Neural progenitor cell (in vitro differentiated cells): Measurements from ENCODE around the gene MLST8. TPM values are rescaled to one million over a fixed set of nuclear protein-coding genes. Genes with fewer than 3 reads are reported as not detected.

ENCODE experiments used
- DNase-seq: peaks from one replicate; pipeline ENCODE4 v3.0.0-alpha.2; 2016; ENCODE audit warnings: low spot score
- H2AFZ ChIP-seq: fragments of 200-600 bp; sonication (generic); replicated peaks from 2 replicates; pipeline ENCODE4 v1.6.1; 2016; ENCODE audit warnings: antibody characterized with exemption
- H3F3A ChIP-seq: fragments of 200-600 bp; sonication (generic); 2 replicates; pipeline ENCODE4 v1.6.1; 2016; ENCODE audit warnings: antibody characterized with exemption, low read depth
- H3K27ac ChIP-seq: fragments of 200-600 bp; sonication (generic); 2 replicates; pipeline ENCODE4 v1.5.1; 2016; ENCODE audit warnings: mild to moderate bottlenecking
- H3K27me3 ChIP-seq: fragments of 200-600 bp; sonication (generic); 2 replicates; pipeline ENCODE4 v1.6.1; 2016; ENCODE audit warnings: mild to moderate bottlenecking, moderate library complexity
- H3K36me3 ChIP-seq: fragments of 200-600 bp; sonication (generic); 2 replicates; pipeline ENCODE4 v1.5.1; 2016
- H3K4me1 ChIP-seq: fragments of 200-600 bp; sonication (generic); 2 replicates; pipeline ENCODE4 v1.6.1; 2016; ENCODE audit warnings: mixed run types
- H3K4me2 ChIP-seq: fragments of 200-600 bp; sonication (generic); 2 replicates; pipeline ENCODE4 v1.6.1; 2016
- H3K4me3 ChIP-seq: fragments of 200-600 bp; sonication (generic); 2 replicates; pipeline ENCODE4 v1.5.1; 2016
- H3K79me2 ChIP-seq: fragments of 200-600 bp; sonication (generic); 2 replicates; pipeline ENCODE4 v1.6.1; 2016; ENCODE audit warnings: low read depth
- H3K9ac ChIP-seq: fragments of 200-600 bp; sonication (generic); 2 replicates; pipeline ENCODE4 v1.6.1; 2016
- H3K9me3 ChIP-seq: fragments of 200-600 bp; sonication (generic); 2 replicates; pipeline ENCODE4 v1.5.1; 2016; ENCODE audit warnings: low read depth
- H4K20me1 ChIP-seq: fragments of 200-600 bp; sonication (generic); 2 replicates; pipeline ENCODE4 v1.6.1; 2016; ENCODE audit warnings: low read depth
- H3K27ac Mint-ChIP-seq: 3 replicates; pipeline ENCODE4 v1.8.0; 2021; ENCODE audit warnings: mixed read lengths
- H3K27me3 Mint-ChIP-seq: 2 replicates; pipeline ENCODE4 v1.8.0; 2022; ENCODE audit warnings: low read depth, mild to moderate bottlenecking, inconsistent platforms, moderate library complexity, mixed read lengths; ENCODE audit not compliant: insufficient read depth
- H3K36me3 Mint-ChIP-seq: 3 replicates; pipeline ENCODE4 v1.8.0; 2021; ENCODE audit warnings: mixed read lengths
- H3K4me1 Mint-ChIP-seq: 3 replicates; pipeline ENCODE4 v1.8.0; 2021; ENCODE audit warnings: mixed read lengths
- H3K4me3 Mint-ChIP-seq: 3 replicates; pipeline ENCODE4 v1.8.0; 2021; ENCODE audit warnings: mild to moderate bottlenecking, moderate library complexity, mixed read lengths
- H3K9me3 Mint-ChIP-seq: 3 replicates; pipeline ENCODE4 v1.8.0; 2020; ENCODE audit warnings: mixed read lengths
- CTCF ChIP-seq: fragments of 200-600 bp; sonication (generic); IDR thresholded peaks from 2 replicates; pipeline ENCODE4 v1.5.1; 2017; ENCODE audit warnings: antibody characterized with exemption, mild to moderate bottlenecking
- EZH2 ChIP-seq: fragments of 200-600 bp; sonication (generic); IDR thresholded peaks from 2 replicates; pipeline ENCODE4 v1.6.1; 2017; ENCODE audit warnings: antibody characterized with exemption, mild to moderate bottlenecking, moderate library complexity
- EZH2phosphoT487 ChIP-seq: fragments of 200-600 bp; sonication (generic); IDR thresholded peaks from 2 replicates; pipeline ENCODE4 v1.6.1; 2017; ENCODE audit warnings: antibody characterized with exemption
- total RNA-seq: library from RNA; depleted of rRNA; stranded (reverse); fragments of >200 nt; gene quantifications from 2 replicates; pipeline ENCODE4 v1.2.3, GENCODE V29; 2015; ENCODE audit warnings: low replicate concordance

Gene MLST8
- total RNA-seq, 1 donor from 2014 or later = 24.9 TPM

GRCh38 chr16:2237102-2237482, 31.8 kb downstream of the MLST8 start:
- no peaks in the 10 kb centered on the region for H3K79me2 ChIP-seq
- no peak overlapping the region for H2AFZ ChIP-seq
- peak overlapping the region; percentile 82 for H3K4me2 ChIP-seq
- H3K36me3 ChIP-seq = no peaks in the 10 kb centered on the region
- DNase-seq = no peak
- TF ChIP-seq EZH2phosphoT487 = peak; percentile 87
- no peak for TF ChIP-seq CTCF
- peak; percentile 97 for TF ChIP-seq EZH2
- H3K4me3 ChIP-seq = peak overlapping the region; percentile 44
- peaks cover 26% of the 10 kb centered on the region for H3K4me1 ChIP-seq
- H4K20me1 ChIP-seq = peaks cover 49% of the 10 kb centered on the region
- Mint-ChIP-seq H3K4me1 (no peaks in the 10 kb centered on the region), H3K4me3 (no peak overlapping the region), H3K36me3 (peaks cover 5% of the 10 kb centered on the region), H3K27me3 (peaks cover 7% of the 10 kb centered on the region), H3K9me3 (no peaks in the 10 kb centered on the region), H3K27ac (no peak overlapping the region)
- peaks cover 31% of the 10 kb centered on the region for H3K27me3 ChIP-seq
- no peak overlapping the region for H3K9ac ChIP-seq
- H3F3A ChIP-seq = peaks cover 41% of the 10 kb centered on the region
- no peak overlapping the region for H3K27ac ChIP-seq
- no peaks in the 10 kb centered on the region for H3K9me3 ChIP-seq

- no peaks in the 10 kb centered on the region for H3K9me3 ChIP-seq
- peak overlapping the region; percentile 82 for H3K4me2 ChIP-seq
- peaks cover 49% of the 10 kb centered on the region for H4K20me1 ChIP-seq
- peak overlapping the region; percentile 44 for H3K4me3 ChIP-seq
- peaks cover 11% of the 10 kb centered on the region for H3K27me3 Mint-ChIP-seq
- no peak overlapping the region for H3K9ac ChIP-seq
- no peak overlapping the region for H2AFZ ChIP-seq
- peaks cover 26% of the 10 kb centered on the region for H3K4me1 ChIP-seq
- H3K27me3 ChIP-seq = peaks cover 31% of the 10 kb centered on the region
- peaks cover 41% of the 10 kb centered on the region for H3F3A ChIP-seq
- TF ChIP-seq EZH2phosphoT487 (peak; percentile 62), CTCF (no peak), EZH2 (peak; percentile 78)
- H3K4me1 Mint-ChIP-seq = no peaks in the 10 kb centered on the region
- H3K27ac Mint-ChIP-seq = no peak overlapping the region
- no peaks in the 10 kb centered on the region for H3K9me3 Mint-ChIP-seq
- no peaks in the 10 kb centered on the region for H3K36me3 ChIP-seq
- no peaks in the 10 kb centered on the region for H3K79me2 ChIP-seq
- H3K4me3 Mint-ChIP-seq = no peak overlapping the region
- no peak overlapping the region for H3K27ac ChIP-seq
- peak; percentile 52 for DNase-seq
- H3K36me3 Mint-ChIP-seq = peaks cover 9% of the 10 kb centered on the region
Observed at GRCh38 chr16:2237493-2238149, 32.4 kb downstream of the MLST8 start.

- peaks cover 26% of the 10 kb centered on the region for H3K4me1 ChIP-seq
Observed at GRCh38 chr16:2238150-2238837, 33.0 kb downstream of the MLST8 start.

More at GRCh38 chr16:2238150-2238837, 33.0 kb downstream of the MLST8 start:
- Mint-ChIP-seq H3K36me3 (peaks cover 9% of the 10 kb centered on the region), H3K9me3 (no peaks in the 10 kb centered on the region), H3K27ac (no peak overlapping the region), H3K27me3 (peaks cover 11% of the 10 kb centered on the region), H3K4me3 (no peak overlapping the region), H3K4me1 (no peaks in the 10 kb centered on the region)
- Histone ChIP-seq H3K4me3 (no peak overlapping the region), H3K9ac (no peak overlapping the region), H2AFZ (no peak overlapping the region), H3K4me2 (no peak overlapping the region), H3K27me3 (peaks cover 31% of the 10 kb centered on the region), H3K79me2 (no peaks in the 10 kb centered on the region), H4K20me1 (peaks cover 49% of the 10 kb centered on the region), H3K27ac (no peak overlapping the region), H3K9me3 (no peaks in the 10 kb centered on the region), H3F3A (peaks cover 41% of the 10 kb centered on the region), H3K36me3 (no peaks in the 10 kb centered on the region)
- no peak for DNase-seq
- TF ChIP-seq EZH2 = no peak
- TF ChIP-seq EZH2phosphoT487 = no peak
- no peak for TF ChIP-seq CTCF
